K562 (cell line): ENCODE data around the gene TMEM181. TPM values are rescaled to one million over a fixed set of nuclear protein-coding genes. Genes with fewer than 3 reads are reported as not detected.
A peak's percentile ranks its signal among the peaks of the same experiment; 100 is the strongest.

Source experiments
- CBFA2T3 ChIP-seq: fragments of 450-650 bp; IDR thresholded peaks from 2 replicates; pipeline ENCODE4 v1.6.1; 2017
- CBX8 ChIP-seq: fragments of 200-600 bp; sonication (generic); IDR thresholded peaks from 2 replicates; pipeline ENCODE4 v1.6.1; 2012; ENCODE audit warnings: borderline replicate concordance, mixed run types, low read depth, mild to moderate bottlenecking, moderate library complexity, mixed read lengths, low read length, control low read depth, inconsistent platforms; ENCODE audit not compliant: poor library complexity, severe bottlenecking; ENCODE audit errors: extremely low read depth
- FUS ChIP-seq: fragments of 200-400 bp; formaldehyde crosslinking; optimal IDR thresholded peaks from 2 replicates; pipeline ENCODE3; 2017; ENCODE audit warnings: low read depth, low read length
- HNRNPK ChIP-seq: fragments of 200-400 bp; formaldehyde crosslinking; IDR thresholded peaks from one replicate; pipeline ENCODE4 v1.6.1; 2018; ENCODE audit warnings: mild to moderate bottlenecking, low read depth, low read length; ENCODE audit not compliant: poor library complexity, severe bottlenecking
- KLF16 ChIP-seq: IDR thresholded peaks from 2 replicates; pipeline ENCODE4 v1.6.1; 2016; ENCODE audit warnings: antibody characterized with exemption
- MTF1 ChIP-seq: fragments of 250-450 bp; sonication (Bioruptor Pico); IDR thresholded peaks from 2 replicates; pipeline ENCODE4 v1.9.0; 2021; ENCODE audit warnings: moderate library complexity, mild to moderate bottlenecking, inconsistent platforms, borderline replicate concordance
- NCOA4 ChIP-seq: fragments of 450-650 bp; IDR thresholded peaks from 2 replicates; pipeline ENCODE4 v1.6.1; 2018; ENCODE audit warnings: mild to moderate bottlenecking; ENCODE audit not compliant: partially characterized antibody
- RREB1 ChIP-seq: fragments of 250-450 bp; sonication (Bioruptor Pico); IDR thresholded peaks from 2 replicates; pipeline ENCODE4 v1.4.0; 2020
- SMARCA4 ChIP-seq: fragments of 450-650 bp; IDR thresholded peaks from 2 replicates; pipeline ENCODE4 v1.6.1; 2016
- SMARCB1 ChIP-seq: IDR thresholded peaks from 2 replicates; pipeline ENCODE4 v1.6.1; 2011; ENCODE audit warnings: improper control_type of control experiment, low read depth; ENCODE audit not compliant: insufficient read length
- ZBTB5 ChIP-seq: fragments of 450-650 bp; IDR thresholded peaks from 2 replicates; pipeline ENCODE4 v1.6.1; 2017; ENCODE audit warnings: antibody characterized with exemption
- ZSCAN32 ChIP-seq: fragments of 450-650 bp; formaldehyde crosslinking; IDR thresholded peaks from 2 replicates; pipeline ENCODE4 v1.4.0; 2020; ENCODE audit warnings: mild to moderate bottlenecking, moderate library complexity
- polyA plus RNA-seq, 8 experiments: library from polyadenylated mRNA; depleted of rRNA in 4 of 8; stranded (reverse) in 5 of 8; unstranded in 3 of 8; fragments of >200 nt; fragmentation: Nextera tagmentation in 2 of 8; fragmentation: Illumina TruSeq in 1 of 8; extraction: Ambion mirVana in 2 of 8; extraction: Trizol in 1 of 8; gene quantifications; 2 replicates each; pipeline versions ENCODE4 v1.2.1 to v1.2.3, GENCODE V29; 2011 to 2014; ENCODE audit warnings: inconsistent platforms in 1 of 8, missing spikeins in 1 of 8
- total RNA-seq, 7 experiments: library from RNA; depleted of rRNA in 6 of 7; stranded (reverse); fragments of >200 nt in 6 of 7; fragmentation: Illumina TruSeq in 2 of 7; extraction: Trizol in 2 of 7; gene quantifications; 2 replicates each; pipeline versions ENCODE4 v1.2.1 to v1.2.3, GENCODE V29; 2011 to 2021; ENCODE audit warnings: low replicate concordance in 1 of 7
- TF ChIP-seq, protein P1 (sequence below), 2 experiments: fragments of 450-650 bp in 1 of 2; IDR thresholded peaks; 2 replicates each; pipeline ENCODE4 v1.6.1; 2011 to 2017; ENCODE audit warnings: low read depth in 2 of 2, antibody characterized with exemption in 1 of 2, borderline replicate concordance in 1 of 2, low read length in 1 of 2, mild to moderate bottlenecking in 1 of 2, mixed read lengths in 1 of 2; ENCODE audit not compliant: control insufficient read depth in 1 of 2
- TF ChIP-seq, protein P2 (sequence below): IDR thresholded peaks from 2 replicates; pipeline ENCODE4 v1.6.1; 2016; ENCODE audit warnings: missing genetic modification characterization, missing compliant biosample characterization

TMEM181 gene
- total and polyA plus RNA-seq, 9 of the 15 experiments (the other 6 are each of a cell fraction or from before 2014, with no cell fraction given): 5.6 to 27.2 (median 19.9) TPM

DNA sequence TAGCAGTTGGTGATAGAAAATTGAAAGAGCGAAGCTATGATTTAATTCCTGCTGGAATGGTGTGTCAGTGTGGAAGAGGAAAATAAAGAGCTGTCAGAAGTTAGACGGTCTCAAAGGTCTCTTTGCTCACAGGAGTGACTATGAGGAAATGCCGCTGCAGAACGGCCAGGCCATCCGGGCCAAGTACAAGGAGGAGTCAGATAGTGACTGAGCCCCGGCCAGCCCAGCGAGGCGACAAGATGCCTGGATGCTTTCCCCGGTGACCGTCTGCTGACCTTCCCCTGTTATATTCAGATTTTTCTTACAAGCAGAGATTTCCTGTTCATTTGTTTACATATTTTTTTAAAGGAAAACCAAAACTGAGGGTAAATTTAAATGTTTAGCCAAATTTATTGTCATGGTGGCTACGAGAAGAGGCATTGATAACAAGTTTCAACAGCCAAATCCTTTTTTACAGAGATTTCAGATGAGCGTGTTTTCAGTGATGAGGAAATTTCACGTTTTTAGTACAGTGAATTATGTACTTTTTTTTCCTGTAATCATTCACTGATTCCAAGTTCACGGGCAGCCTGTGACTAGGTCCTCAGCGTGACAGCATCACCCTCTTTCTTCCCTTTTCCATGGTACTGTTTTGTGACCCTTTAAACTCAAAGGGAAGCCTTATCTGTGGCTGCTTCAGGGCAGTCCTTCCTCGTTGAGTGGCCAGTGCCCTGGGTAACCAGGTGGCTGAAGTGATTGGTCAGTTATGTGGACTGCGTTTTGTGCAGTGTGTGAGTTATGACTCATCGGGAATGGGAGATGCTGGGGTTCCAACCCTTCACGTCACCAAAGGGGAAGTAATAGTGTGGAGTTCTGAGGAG, 72.0 kb downstream of the TMEM181 start (continued):
- TF ChIP-seq CBX8 (no peak), ZSCAN32 (no peak), CBFA2T3 (peak; percentile 85), ZBTB5 (no peak), MTF1 (CRISPR knock-in tag) (no peak), RREB1 (CRISPR knock-in tag) (no peak), HNRNPK (no peak), FUS (no peak), SMARCB1 (no peak), NCOA4 (no peak), KLF16 (no peak), SMARCA4 (peak; percentile 86)
- TF ChIP-seq, protein P1, sequence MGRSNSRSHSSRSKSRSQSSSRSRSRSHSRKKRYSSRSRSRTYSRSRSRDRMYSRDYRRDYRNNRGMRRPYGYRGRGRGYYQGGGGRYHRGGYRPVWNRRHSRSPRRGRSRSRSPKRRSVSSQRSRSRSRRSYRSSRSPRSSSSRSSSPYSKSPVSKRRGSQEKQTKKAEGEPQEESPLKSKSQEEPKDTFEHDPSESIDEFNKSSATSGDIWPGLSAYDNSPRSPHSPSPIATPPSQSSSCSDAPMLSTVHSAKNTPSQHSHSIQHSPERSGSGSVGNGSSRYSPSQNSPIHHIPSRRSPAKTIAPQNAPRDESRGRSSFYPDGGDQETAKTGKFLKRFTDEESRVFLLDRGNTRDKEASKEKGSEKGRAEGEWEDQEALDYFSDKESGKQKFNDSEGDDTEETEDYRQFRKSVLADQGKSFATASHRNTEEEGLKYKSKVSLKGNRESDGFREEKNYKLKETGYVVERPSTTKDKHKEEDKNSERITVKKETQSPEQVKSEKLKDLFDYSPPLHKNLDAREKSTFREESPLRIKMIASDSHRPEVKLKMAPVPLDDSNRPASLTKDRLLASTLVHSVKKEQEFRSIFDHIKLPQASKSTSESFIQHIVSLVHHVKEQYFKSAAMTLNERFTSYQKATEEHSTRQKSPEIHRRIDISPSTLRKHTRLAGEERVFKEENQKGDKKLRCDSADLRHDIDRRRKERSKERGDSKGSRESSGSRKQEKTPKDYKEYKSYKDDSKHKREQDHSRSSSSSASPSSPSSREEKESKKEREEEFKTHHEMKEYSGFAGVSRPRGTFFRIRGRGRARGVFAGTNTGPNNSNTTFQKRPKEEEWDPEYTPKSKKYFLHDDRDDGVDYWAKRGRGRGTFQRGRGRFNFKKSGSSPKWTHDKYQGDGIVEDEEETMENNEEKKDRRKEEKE (IDR thresholded peaks at IDR 0.05; ENCODE audit: borderline replicate concordance in 1 of 2, control insufficient read depth in 1 of 2, low read depth in 2 of 2, low read length in 1 of 2): no peak
- TF ChIP-seq, protein P2, sequence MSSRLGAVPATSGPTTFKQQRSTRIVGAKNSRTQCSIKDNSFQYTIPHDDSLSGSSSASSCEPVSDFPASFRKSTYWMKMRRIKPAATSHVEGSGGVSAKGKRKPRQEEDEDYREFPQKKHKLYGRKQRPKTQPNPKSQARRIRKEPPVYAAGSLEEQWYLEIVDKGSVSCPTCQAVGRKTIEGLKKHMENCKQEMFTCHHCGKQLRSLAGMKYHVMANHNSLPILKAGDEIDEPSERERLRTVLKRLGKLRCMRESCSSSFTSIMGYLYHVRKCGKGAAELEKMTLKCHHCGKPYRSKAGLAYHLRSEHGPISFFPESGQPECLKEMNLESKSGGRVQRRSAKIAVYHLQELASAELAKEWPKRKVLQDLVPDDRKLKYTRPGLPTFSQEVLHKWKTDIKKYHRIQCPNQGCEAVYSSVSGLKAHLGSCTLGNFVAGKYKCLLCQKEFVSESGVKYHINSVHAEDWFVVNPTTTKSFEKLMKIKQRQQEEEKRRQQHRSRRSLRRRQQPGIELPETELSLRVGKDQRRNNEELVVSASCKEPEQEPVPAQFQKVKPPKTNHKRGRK (tag): no peak
